NCI-H1417 (cell line): ENCODE measurements around the gene RANBP10.

Experiments used
- DNase-seq, 3 experiments: peaks; one replicate each; lab custom pipeline; 2025; lab: John Stamatoyannopoulos, UW

The RANBP10 gene

DNA sequence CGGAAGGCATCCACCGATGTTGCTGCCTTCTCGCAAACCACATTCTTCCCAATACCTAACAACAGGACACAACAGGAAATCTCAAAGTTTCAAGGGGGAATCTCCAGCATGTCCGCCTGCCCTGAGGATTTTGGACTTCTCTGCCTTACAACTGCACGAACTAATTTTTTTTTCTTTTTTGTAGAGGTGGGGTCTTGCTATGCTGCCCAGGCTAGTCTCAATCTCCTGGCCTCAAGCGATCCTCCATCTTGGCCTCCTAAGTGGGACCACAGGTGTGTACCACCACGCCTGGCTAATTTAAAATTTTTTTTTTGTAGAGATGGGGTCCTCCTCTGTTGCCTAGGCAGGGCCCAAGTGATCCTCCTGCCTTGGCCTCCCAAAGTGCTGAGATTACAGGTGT, 130.4 kb downstream of the RANBP10 start:
- no peak for DNase-seq

DNA sequence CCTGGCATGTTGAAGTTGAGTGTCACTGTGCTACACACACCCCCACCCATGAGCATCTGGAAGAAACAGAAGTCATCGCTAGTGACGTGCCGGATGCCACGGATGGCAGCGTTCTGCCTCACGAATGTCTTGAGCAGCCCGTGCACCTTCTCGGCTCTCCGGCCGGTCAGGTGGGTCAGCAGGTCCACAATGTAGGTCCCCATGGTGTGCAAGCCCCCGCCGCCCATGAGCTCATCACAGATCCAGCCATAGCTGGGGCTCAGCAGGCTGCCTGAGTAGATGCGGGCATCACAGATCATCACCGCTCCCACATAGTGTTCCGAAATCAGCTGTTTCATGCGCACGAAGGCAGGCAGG, 130.8 kb downstream of the RANBP10 start:
- no peak for DNase-seq

DNA sequence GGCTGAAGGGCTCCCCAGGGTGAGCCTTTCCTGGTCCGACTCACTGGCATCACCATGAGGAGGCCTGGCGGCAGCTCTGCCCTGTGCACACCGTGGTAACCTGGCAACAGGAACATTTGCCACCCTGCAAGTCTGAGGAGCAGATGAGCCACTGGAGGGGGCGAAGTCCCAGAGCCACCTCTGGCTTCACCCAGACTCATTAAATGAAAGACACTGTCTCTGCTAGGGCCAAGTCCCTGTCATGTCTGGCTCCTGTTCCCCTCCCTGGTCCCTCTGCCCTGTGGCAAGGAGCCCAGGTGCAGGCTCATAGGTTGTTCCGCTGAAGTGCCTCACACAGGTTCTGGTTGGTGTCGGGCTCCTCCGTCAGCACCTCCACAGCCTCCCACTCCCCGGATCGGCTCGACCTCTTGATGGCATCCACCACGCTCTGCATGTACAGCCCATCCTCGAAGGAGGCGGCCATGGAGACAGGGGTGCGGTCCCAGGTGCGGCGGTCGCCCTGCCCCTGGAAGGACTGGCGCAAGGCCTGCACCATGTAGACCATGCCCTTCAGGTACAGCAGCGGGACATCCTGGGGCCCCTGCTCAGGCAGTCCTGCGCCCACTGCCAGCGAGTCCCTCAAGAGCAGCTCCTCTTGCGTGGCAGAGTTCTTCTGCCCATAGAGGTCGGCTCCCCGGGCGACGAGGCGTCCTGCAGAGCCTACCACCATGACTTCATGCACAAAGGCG, 131.3 kb downstream of the RANBP10 start:
- DNase-seq, result peak in 2 of 3 experiments; percentile 10 to 48

DNA sequence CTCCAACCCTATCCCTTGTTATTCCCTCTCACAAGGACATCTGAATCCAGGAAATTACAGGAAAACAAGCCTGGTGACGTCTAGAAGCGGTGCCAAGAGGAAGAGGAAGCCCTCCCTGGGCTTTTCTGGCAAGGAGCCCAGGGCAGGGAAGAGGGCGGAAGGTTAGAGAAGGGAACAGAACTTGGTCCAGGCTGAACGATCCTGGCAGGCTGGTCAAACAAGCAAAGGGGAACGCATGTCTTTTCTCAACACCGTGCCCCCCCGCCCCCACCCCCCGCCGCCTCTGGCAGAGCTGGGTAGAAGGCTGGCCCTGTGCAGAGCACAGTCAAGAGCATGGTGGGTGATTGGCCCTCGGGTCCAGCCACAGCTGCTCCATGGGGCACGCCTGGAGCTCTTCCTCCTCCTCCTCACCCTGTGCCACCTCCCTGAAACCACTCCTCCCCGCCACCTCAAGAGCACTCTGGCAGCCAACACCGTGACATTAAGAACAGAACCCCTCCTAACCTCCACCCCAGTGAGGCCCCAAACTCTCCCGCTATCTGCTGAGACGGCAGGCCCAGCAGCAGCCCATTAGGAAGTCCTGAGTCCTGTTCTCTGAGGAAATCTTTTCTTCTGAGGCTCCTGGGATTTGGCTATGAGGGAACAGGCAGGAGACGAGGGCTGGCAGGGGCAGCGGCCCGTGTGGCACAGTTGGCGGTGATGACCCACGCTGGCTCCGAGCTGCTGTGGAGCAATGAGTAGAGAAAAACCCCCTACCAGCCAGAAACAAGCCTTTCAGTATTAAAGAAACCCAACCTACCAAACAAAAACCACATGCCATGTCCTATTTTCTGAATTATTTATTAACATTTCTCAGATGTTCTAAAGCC, 132.4 kb downstream of the RANBP10 start:
- peak; percentile 44 to 78 (median 63) for DNase-seq
